Aorta (tissue), 5 donors: ENCODE data around the gene INPP4B. TPM values are rescaled to one million over a fixed set of nuclear protein-coding genes. Genes with fewer than 3 reads are reported as not detected.

Source experiments
- ATAC-seq: fragments of 200-7000 bp; cut with Tn5 transposase; one replicate; pipeline ENCODE4 v1.9.1; 2022; ENCODE audit warnings: moderate library complexity; ENCODE audit not compliant: low FRiP score
- DNase-seq, 2 donors: peaks; one replicate each; pipeline ENCODE4 v3.0.0-alpha.2; 2020
- H3K27ac ChIP-seq, 2 donors: one replicate each; pipeline ENCODE4 v1.5.1; 2013; ENCODE audit warnings: low read length in 2 of 2, mild to moderate bottlenecking in 2 of 2, moderate library complexity in 2 of 2, control low read depth in 1 of 2, inconsistent platforms in 1 of 2, low read depth in 1 of 2
- H3K27me3 ChIP-seq, 2 donors: one replicate each; pipeline ENCODE4 v1.6.1; 2013; ENCODE audit warnings: control low read depth in 1 of 2, low read length in 1 of 2, mild to moderate bottlenecking in 1 of 2, moderate library complexity in 1 of 2; ENCODE audit not compliant: insufficient read depth in 2 of 2, control insufficient read depth in 1 of 2
- H3K36me3 ChIP-seq, 2 donors: one replicate each; pipeline ENCODE4 v1.6.1; 2013; ENCODE audit warnings: control low read depth in 1 of 2, low read length in 1 of 2, mild to moderate bottlenecking in 1 of 2; ENCODE audit not compliant: insufficient read depth in 2 of 2, control insufficient read depth in 1 of 2
- H3K4me1 ChIP-seq, 2 donors: one replicate each; pipeline ENCODE4 v1.6.1; 2013; ENCODE audit warnings: low read length in 2 of 2, control low read depth in 1 of 2, mild to moderate bottlenecking in 1 of 2, moderate library complexity in 1 of 2; ENCODE audit not compliant: insufficient read depth in 2 of 2, control insufficient read depth in 1 of 2
- H3K4me3 ChIP-seq, 2 donors: one replicate each; pipeline ENCODE4 v1.5.1; 2013; ENCODE audit warnings: low read length in 2 of 2, control low read depth in 1 of 2, mild to moderate bottlenecking in 1 of 2
- H3K9me3 ChIP-seq: one replicate; pipeline ENCODE4 v1.6.1; 2013; ENCODE audit warnings: mild to moderate bottlenecking, low read length; ENCODE audit not compliant: control insufficient read depth
- WGBS, 2 donors: extraction: QIAGEN DNeasy Blood & Tissue Kit; methylation state at CpG; one replicate each; pipeline ENCODE4 v1.1.7; 2013; 5-methylcytosine and 5-hydroxymethylcytosine counted together
- intact Hi-C, 2 donors: fragments of 100-400 bp; cut with DNase I; formaldehyde crosslinking; loops; one replicate each; pipeline versions ENCODE4 v1.14.2 to v1.15.0; 2022
- polyA plus RNA-seq, 2 donors: library from polyadenylated mRNA; stranded (reverse); fragments of 200-250 nt; gene quantifications; one replicate each; pipeline ENCODE4 v1.2.3, GENCODE V29; 2013
- total RNA-seq, 2 donors: library from RNA; stranded (reverse); fragmentation: NEBNext Ultra II Directional; extraction: Animal tissue kit (Norgen Biotek cat#: 25700); gene quantifications; one replicate each; pipeline ENCODE4 v1.2.1, GENCODE V29; 2021
- donor health status: healthy with polysubstance abuse.
- donor health status: Bipolar disorder and iron deficiency.
- donor health status: DM: no; HTN: no; CAD: no.
- donor health status: DM: no; HTN: no; CAD: no.
- donor health status: DM: yes; HTN: yes; CAD: no.

INPP4B gene
- total and polyA plus RNA-seq, 4 donors = 3.3 to 36.8 (median 20.7) TPM

GRCh38 chr4:142535009-142535408 lies 311.1 kb downstream of the INPP4B start:
- ATAC-seq (no peak), DNase-seq (no peak)
- Histone ChIP-seq H3K4me1 (peaks cover 0 to 1% of the 10 kb centered on the region in 2 donors), H3K36me3 (no peaks in the 10 kb centered on the region), H3K27ac (no peak overlapping the region), H3K4me3 (no peak overlapping the region), H3K27me3 (no peaks in the 10 kb centered on the region), H3K9me3 (no peaks in the 10 kb centered on the region)
- 81 to 92% methylated on average over 1 of the region's 1 CpG for WGBS, 2 donors
- intact Hi-C loops = no loop called here

GRCh38 chr4:142532054-142532453 lies 314.0 kb downstream of the INPP4B start:
- 87 to 90% methylated on average over 5 of the region's 5 CpGs for whole genome bisulfite sequencing, 2 donors
- Histone ChIP-seq H3K27ac (no peak overlapping the region), H3K9me3 (no peaks in the 10 kb centered on the region), H3K4me1 (peaks cover 0 to 1% of the 10 kb centered on the region in 2 donors), H3K4me3 (no peak overlapping the region), H3K27me3 (no peaks in the 10 kb centered on the region), H3K36me3 (peaks cover 0 to 2% of the 10 kb centered on the region in 2 donors)
- DNase-seq = no peak
- no peak for ATAC-seq
- intact Hi-C loops = no loop called here

- Histone ChIP-seq H3K27ac (no peak overlapping the region), H3K9me3 (no peaks in the 10 kb centered on the region), H3K27me3 (no peaks in the 10 kb centered on the region), H3K4me1 (no peaks in the 10 kb centered on the region), H3K4me3 (no peak overlapping the region), H3K36me3 (peaks cover 0 to 2% of the 10 kb centered on the region in 2 donors)
- intact Hi-C loops = no loop called here
- no peak for DNase-seq
- WGBS, 2 donors = 95 to 96% methylated on average over 1 of the region's 1 CpG
- no peak for ATAC-seq
These were observed 315.4 kb downstream of the INPP4B start for GRCh38 chr4:142530728-142531127.

GRCh38 chr4:142528433-142528832 lies 317.7 kb downstream of the INPP4B start:
- DNase-seq (no peak), ATAC-seq (no peak)
- Histone ChIP-seq H3K27ac (no peak overlapping the region), H3K36me3 (peaks cover 0 to 2% of the 10 kb centered on the region in 2 donors), H3K4me3 (no peak overlapping the region), H3K9me3 (no peaks in the 10 kb centered on the region), H3K27me3 (no peaks in the 10 kb centered on the region), H3K4me1 (no peaks in the 10 kb centered on the region)
- intact Hi-C loops = no loop called here
- WGBS, 2 donors = 86 to 88% methylated on average over 1 of the region's 1 CpG

- no peak for DNase-seq
These were observed 323.0 kb downstream of the INPP4B start for GRCh38 chr4:142523111-142523510.

GRCh38 chr4:142519342-142519741 lies 326.8 kb downstream of the INPP4B start:
- no peak for ATAC-seq

More at GRCh38 chr4:142523111-142523510, 323.0 kb downstream of the INPP4B start:
- intact Hi-C loops = no loop called here
- H3K27ac ChIP-seq = no peak overlapping the region
- no peaks in the 10 kb centered on the region for H3K36me3 ChIP-seq
- ATAC-seq = no peak
- WGBS, 2 donors = 63 to 68% methylated on average over 3 of the region's 3 CpGs
- H3K27me3 ChIP-seq = no peaks in the 10 kb centered on the region
- no peak overlapping the region for H3K4me3 ChIP-seq
- H3K4me1 ChIP-seq = no peaks in the 10 kb centered on the region
- H3K9me3 ChIP-seq = no peaks in the 10 kb centered on the region

GRCh38 chr4:142516686-142517526 lies 329.2 kb downstream of the INPP4B start:
- Histone ChIP-seq H3K4me3 (no peak overlapping the region), H3K9me3 (no peaks in the 10 kb centered on the region), H3K36me3 (no peaks in the 10 kb centered on the region), H3K27ac (no peak overlapping the region), H3K4me1 (peaks cover 0 to 2% of the 10 kb centered on the region in 2 donors), H3K27me3 (no peaks in the 10 kb centered on the region)
- WGBS, 2 donors = 93% methylated on average over 4 of the region's 4 CpGs
- ATAC-seq = no peak
- intact Hi-C loops = no loop called here
- no peak for DNase-seq

More at GRCh38 chr4:142519342-142519741, 326.8 kb downstream of the INPP4B start:
- Histone ChIP-seq H3K36me3 (no peaks in the 10 kb centered on the region), H3K4me1 (peaks cover 0 to 2% of the 10 kb centered on the region in 2 donors), H3K4me3 (no peak overlapping the region), H3K27me3 (no peaks in the 10 kb centered on the region), H3K9me3 (no peaks in the 10 kb centered on the region), H3K27ac (no peak overlapping the region)
- DNase-seq = no peak
- intact Hi-C loops = no loop called here

- H3K27ac ChIP-seq = no peak overlapping the region
- 67 to 80% methylated on average over 1 of the region's 1 CpG for WGBS, 2 donors
- H3K9me3 ChIP-seq = no peaks in the 10 kb centered on the region
- no peak overlapping the region for H3K4me3 ChIP-seq
- no peak for ATAC-seq
- no peak for DNase-seq
- intact Hi-C loops = no loop called here
- no peaks in the 10 kb centered on the region for H3K27me3 ChIP-seq
- H3K4me1 ChIP-seq = no peaks in the 10 kb centered on the region
- H3K36me3 ChIP-seq = no peaks in the 10 kb centered on the region
These were observed 333.9 kb downstream of the INPP4B start for GRCh38 chr4:142512161-142512560.

GRCh38 chr4:142509881-142510280 lies 336.2 kb downstream of the INPP4B start:
- intact Hi-C loops = no loop called here
- H3K27me3 ChIP-seq = no peaks in the 10 kb centered on the region
- no peaks in the 10 kb centered on the region for H3K36me3 ChIP-seq
- H3K4me1 ChIP-seq = no peaks in the 10 kb centered on the region
- no peak for DNase-seq
- no peak overlapping the region for H3K4me3 ChIP-seq
- no peaks in the 10 kb centered on the region for H3K9me3 ChIP-seq
- WGBS, 2 donors = 98 to 99% methylated on average over 1 of the region's 1 CpG
- H3K27ac ChIP-seq = no peak overlapping the region
- ATAC-seq = no peak
